Renal cortical epithelial cell (primary cell): Measurements from ENCODE around the gene PBXIP1. TPM values are rescaled to one million over a fixed set of nuclear protein-coding genes. Genes with fewer than 3 reads are reported as not detected.
A peak's percentile ranks its signal among the peaks of the same experiment; 100 is the strongest.

Source experiments
- DNase-seq: peaks from one replicate; pipeline ENCODE4 v3.0.0-alpha.2; 2011; ENCODE audit warnings: low read depth
- total RNA-seq: library from RNA; depleted of rRNA; stranded (reverse); fragments of >200 nt; gene quantifications from 2 replicates; pipeline ENCODE4 v1.2.3, GENCODE V29; 2014

PBXIP1 gene
- total RNA-seq, 1 donor from 2014 or later, result 141 TPM

DNA sequence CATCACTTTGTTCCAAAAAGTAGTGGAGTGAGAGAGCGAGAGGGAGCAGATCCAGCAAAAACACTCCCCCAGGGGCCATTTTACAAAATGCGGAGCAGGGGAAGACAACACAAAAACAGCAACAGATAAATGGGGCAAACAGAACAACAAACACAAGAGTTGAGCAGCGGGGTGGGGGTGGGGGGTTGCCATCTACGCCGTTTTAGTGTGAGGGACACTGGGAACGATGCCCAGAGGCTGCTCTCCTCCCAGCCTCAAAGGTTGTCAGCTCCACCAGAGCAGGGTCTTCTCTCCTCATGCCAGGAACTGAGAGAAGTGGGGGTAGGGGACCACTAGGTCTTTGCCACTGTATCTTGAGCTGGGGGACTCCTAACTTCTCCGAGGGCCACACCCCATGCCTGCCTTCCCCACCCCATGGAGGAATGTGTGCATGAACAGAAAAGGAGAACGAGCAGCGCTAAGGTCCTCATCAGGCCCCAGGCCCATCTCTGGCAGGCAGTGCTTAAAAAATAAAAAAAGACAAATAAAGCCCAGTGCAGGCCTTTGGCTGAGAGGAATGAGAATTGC is 1.3 kb upstream of the PBXIP1 start:
- no peak for DNase-seq

DNA sequence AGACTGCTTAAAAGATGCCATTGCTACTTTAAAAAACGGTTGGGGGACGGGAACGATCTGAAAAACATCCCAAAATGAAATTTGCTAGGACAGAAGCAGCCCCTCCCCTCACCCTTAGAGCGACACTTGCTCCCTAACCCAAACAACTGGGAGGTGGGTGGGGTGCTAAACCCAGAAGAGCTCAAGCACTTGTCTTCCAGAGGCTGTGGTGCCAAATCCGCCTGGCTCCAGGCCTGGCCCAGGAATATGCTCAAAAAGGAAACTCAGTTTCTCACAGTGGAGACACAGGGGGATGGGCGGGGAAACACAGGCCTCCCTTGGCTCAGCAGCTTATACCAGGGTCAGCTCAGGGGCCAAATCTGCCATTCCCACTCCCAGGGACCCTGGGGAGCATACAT is 644 bp upstream of the PBXIP1 start:
- no peak for DNase-seq

DNA sequence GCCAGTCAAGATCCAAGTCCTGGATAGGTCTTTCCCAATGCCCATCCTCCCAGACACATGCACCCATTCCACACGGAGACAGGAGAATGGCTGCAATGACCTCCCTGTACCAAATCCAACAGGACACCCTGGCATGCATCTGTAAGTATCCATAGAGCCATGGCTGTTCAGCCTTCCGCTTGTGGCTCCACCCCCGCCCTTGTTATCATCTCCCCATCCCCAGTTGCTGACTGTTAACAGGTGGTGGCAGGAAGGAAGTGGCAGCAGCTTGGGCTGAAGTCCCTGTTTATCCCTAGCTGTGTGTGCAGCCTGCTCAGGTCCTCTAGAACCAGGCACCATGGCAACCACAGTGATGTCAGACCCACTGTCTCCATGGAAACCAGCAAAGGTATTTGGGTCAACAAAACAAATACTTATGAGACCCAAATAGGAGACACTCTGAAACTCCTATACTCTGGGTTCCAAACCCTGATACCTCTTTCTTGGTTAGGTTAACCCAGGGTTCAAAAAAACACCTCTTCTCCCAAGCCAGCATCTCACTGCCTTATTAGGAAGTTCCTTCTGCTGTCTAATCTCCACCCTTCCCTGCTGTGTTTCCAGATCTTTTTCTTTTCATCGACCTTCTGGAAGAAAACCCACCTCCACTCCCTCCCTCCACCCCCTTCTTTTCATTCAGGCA is 721 bp downstream of the PBXIP1 start:
- DNase-seq, result peak; percentile 81

DNA sequence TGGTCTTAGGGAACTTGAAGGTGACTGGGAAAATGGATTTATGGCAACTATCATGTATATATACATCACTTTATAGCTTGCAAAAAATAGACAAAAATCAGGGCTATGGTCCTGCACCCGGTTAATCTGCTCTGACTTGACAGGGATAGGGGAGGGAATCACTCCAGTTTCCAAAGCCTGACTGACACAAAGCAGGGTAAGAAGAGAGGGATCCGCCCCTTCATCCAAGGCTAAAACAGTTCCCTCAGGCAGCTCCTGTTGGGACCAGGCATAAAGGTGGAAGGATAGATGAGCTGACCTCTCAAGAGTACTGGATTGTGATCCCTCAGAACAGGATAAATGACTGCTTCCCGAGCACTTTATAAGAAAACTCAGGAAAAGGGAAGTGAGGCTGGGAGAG is 1.4 kb downstream of the PBXIP1 start:
- no peak for DNase-seq

DNA sequence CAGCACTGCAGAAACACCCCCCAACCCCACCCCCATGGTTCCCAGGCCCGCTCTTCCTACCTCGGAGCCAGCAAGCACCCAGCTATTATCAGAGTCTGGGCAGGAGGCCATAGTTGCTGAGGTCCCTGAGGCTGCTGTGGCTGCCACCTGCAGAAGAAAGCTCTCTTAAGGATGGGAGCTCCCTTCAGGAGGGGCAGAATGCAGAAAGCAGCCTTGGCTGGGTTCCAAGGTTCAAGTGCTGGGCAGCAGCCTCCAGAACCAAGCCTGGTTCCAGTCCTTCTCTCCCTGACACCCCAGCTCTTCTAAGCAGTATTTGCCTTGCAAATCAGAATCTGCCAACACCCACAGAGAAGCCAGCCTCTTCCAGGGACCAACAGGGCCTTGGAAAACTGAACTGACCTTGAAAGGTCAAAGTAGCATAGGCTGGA is 2.3 kb downstream of the PBXIP1 start:
- no peak for DNase-seq

DNA sequence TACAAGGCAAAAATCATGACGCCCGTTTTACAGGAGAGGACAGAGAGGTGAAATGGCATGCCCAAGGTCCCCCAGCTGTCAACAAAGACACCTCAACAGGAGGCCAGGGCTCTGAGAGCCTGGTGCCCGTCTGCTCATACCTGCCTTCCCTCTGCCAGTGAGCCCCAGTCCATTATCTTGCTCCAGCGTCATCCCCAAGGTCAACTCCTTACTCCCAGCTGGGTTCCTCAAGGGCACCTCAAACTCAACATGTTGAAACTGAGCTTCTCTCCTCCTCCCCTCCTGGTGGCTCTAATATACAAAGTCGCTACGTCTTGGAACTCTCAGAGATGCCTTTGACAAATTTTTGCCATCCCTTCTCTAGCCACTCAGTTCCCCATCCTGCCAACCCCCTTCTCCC is 3.2 kb downstream of the PBXIP1 start:
- no peak for DNase-seq

DNA sequence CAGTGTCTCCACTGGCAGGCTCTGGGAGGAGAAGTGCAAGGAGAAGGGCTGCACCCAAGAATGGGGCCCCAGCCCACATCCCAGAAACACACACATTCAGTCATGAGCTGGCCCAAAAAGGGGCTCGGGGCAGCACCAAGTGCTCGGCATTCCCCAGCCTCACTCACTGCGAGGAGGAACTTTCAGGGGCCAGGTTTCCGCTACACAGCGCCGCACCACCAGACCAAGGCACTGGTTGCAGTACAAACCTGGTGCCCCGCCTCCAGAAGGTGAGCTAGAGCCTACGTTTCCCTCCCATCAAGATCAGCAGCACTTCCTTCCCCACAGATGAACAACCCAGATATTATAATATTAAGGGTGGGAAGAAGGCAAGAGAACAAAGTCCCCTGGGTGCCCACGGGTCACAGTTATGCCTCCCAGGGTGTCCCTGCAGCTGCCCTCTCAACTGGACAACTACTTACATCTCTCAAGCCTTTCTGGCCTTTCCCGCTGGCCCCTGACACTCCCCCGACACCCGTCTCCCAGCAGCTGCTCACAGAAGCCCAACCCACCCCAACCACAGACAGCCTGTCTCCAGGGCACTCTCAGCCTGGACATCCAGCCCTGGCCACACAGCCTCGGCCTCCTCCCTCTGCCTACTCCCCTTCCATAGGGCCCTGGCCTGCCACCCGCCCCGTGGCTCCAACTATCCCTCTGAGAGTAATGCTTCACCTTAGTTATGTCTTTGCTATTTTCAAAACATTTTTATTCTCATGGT is 3.8 kb downstream of the PBXIP1 start:
- no peak for DNase-seq

DNA sequence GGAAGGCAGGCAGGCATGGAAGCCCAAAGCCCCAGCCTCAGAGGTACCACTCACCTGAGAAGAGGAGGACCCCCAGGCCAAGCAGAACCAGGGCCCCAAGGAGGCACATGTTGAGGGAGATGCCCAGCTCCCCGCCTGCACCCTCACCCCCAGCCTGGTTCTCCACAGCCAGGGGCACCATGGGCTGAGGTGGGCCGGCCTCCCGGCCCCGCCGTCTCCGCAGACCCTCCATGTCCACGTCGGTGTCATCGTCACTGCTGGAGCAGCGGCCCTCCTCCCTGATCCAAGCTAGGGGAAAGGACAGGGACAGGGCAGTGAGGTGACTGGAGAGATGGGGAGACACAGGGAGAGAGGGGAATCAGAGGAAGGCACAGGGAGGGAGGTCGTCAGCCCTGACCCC is 7.8 kb downstream of the PBXIP1 start:
- DNase-seq, result no peak

DNA sequence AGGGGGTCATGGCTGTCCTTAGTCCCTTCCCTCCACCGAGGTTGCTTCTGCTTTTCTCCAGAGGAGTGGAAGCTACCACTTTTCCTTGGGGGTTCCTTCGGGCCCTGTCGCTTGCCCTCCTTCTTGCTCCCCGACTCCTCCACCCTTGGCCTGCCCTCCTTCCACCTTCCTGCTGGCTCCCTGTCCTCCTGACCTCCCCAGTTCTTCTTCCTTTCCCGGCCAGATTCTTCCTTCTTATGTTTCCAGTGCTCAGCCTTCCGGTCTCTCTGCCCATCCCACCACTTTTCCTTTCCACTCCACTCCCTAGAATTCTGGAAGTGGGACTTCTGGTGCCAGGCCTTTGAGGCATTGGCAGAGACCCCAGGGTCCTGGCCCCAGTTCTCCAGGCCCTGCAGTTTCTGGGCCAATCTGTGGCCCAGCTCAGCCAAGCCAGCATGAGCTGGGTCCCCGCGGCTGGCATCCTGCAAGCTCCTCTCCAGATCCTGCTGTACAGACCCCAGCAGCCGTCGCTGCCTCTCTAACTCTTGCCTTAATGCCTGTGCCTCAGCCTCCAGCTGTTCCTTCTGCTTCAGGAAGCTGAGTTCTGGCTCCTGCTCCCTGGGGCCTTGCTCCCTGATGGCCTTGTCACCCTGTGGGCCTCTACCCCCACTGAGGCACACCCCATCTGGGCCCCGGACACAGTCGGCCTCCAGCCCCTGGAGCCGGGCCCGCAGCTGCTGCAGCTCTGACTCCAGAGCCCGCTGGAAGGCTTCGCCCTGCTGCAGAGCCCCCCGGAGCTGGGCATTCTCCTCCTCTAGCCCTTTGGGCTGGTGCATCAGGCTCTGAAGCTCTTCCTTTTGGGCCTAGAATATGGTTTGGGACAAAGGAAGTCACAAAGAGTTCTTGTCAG is 9.7 kb downstream of the PBXIP1 start:
- no peak for DNase-seq

DNA sequence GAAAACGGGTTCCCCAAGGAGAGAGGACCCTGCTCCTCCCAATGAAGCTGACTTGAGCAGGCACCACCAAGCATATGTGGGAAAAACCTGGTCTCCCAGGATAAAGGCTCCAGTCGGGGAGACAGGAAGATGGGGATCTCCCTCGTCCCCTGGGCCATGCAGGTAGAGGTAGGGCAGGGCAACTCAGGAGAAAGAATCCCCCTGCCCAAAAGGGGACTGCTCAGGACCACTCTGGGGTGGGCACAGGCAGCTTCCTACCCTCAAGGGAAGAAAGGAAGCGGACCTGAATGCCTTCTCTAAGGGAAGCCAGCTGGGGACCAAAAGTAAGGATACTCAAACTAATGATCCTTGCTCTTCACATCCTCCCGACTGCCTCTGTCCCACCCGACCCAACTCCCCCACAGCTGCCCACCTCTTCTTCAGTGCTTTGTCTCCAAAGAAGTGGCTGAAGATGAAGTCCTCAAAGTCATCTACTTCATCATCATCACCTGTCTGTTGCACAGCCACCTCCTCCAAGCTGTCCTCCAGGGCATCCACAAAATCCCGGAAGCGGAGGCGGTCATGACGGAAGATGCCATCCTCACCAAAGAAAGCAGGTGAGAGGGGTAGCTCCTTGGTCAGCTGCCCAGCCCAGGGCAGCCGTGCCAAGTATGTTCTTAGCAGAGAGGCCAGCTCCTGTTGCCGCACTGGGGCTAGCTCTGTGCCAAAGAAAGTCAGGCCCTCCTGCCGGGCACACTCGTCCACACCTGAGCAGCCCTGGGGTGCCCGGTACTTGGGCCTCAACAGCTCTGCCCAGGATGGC is 10.5 kb downstream of the PBXIP1 start:
- DNase-seq, result no peak

DNA sequence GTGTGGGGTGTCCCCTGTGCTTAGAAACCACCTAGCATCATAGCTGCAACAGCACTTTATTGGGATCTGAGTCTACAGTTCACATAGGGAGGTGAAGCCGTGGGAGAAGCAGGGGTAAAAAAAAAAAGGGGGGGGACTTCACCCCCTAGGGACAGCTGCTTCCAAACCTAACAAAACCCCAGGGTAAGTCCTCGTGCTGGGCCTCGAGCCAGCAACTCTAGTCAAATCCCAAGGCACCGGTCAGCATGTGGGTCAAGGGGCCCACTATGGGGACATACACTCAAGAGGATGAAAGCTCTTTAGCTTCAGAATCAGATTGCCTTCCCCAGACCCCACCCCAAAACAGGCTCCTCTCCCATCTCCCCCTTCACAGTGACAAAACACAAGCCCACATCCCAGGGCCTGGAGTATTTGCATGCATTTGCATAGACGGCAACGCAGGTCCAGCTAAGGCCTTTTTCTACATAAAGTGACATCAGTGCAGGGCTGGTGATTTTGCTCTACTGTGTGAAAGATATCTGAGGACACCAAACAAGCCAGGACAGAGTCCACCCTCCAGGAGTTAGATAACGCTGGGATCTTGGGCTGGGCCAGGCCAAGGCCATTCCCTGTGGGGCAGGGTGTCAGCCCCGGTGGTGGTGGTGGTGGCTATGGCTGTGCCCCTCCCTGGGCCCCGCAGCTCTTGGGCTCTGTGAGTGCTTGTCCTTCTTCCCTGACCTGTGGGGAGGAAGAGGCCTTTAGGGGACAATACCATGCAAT is 11.3 kb downstream of the PBXIP1 start:
- no peak for DNase-seq

DNA sequence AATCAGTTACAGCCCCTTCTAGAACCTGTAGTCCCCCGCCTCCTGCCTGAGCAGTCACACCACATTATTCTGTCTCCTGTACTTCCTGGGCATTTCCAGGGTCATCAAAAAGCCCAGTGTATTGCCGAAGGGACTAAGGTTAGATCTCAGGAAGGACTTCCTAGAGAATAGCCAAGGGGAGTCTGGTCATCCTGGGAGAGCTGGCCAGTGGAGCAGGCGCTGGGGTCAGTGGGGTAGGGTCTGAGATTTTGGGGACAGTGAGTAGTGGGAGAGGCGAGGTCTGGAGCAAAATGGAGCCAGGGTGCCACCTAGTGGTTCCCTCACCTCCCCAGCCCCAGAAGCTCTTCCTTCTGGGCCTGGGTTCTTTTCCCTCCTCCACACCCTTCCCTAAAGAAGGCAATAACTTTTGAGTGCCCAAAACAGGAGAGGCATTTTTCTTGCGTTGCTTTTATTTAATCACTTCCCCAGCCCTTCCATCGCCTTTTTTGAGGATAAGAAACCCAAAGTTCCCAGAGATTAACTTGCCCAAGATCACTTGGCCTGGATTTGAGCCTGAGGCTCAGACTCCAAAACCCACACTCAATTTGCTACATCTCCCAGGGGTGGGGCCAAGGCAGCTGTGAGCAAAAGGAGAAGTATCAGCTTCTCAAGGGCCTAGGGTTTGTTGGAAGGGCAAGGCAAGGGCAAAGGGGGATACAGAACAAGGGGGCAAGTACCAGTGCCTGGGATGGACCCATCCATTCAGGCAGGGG is 12.1 kb downstream of the PBXIP1 start:
- no peak for DNase-seq

DNA sequence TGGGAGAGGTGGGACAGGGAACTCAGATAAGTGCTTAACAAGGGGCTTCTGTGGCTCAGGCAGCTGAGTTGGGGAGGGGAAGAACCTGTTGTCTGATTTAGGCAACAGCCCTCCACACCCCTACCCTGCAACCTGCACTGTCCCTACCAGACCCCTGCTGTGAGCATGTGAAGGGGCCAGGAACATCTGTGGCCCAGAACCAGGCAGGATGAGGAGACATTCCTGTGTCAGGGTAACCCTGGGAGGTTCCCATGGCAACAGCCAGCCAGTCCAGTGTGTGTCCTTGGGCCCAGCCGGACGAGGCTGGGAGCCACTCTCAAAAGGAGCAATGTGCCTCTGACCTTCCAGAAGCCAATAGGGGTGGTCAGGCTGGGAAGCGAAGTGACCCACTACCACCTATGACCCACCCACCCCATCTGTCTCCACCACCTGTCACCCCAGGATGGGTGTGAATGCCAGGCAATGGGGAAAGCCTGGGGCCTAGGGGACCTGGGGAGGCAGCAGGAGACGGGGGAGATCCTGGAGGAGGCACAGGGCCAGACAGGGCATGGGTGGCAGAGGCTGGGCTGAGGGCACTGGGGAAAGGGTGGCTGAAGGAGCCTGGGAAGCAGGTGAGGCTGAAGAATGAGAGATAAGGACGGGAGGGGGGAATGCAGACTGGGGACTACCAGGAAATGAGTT is 14.4 kb downstream of the PBXIP1 start:
- DNase-seq, result no peak

DNA sequence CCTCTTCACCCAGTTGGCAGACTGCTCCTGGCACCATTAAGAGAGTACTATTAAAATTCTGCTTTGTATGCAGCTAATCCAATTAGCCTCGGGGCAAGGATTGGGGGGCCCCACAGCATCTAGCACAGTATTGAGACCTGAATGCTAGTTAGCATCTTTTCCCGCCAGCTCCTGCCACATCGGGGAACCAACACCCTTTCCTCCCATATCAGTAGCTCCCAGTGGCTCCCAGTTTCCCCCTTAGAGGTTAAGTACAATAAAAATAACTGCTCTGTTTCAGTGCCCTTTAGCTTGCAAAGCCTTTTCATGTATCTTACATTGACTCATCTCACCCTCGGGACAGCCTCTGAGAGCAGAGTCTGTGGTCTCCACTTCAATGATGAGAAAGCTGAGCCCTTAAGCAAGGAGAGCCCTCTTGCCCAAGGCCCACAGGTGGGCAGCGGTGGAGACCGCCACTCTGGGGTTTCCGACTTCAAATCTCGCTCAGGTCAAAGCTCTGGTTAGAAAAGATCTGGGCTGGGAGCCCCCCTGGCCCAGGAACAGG is 15.2 kb downstream of the PBXIP1 start:
- DNase-seq, result no peak

DNA sequence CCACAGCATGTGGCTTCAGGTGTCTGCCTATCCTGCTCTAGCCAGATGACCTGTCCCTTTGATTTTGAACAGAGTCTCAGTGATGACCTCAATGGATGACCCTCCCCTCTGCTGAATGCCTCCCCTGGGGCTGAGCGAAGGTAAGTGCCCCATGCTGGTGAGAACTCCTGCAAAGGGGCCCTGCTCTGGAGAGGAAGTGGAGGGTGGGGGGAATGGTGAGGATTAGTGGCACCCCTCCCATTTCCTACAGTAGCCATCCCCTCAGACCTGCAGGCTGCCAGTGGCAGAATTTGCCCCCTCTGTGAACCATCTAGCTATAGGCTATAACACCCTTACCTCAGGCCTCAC is 15.7 kb downstream of the PBXIP1 start:
- DNase-seq, result no peak

DNA sequence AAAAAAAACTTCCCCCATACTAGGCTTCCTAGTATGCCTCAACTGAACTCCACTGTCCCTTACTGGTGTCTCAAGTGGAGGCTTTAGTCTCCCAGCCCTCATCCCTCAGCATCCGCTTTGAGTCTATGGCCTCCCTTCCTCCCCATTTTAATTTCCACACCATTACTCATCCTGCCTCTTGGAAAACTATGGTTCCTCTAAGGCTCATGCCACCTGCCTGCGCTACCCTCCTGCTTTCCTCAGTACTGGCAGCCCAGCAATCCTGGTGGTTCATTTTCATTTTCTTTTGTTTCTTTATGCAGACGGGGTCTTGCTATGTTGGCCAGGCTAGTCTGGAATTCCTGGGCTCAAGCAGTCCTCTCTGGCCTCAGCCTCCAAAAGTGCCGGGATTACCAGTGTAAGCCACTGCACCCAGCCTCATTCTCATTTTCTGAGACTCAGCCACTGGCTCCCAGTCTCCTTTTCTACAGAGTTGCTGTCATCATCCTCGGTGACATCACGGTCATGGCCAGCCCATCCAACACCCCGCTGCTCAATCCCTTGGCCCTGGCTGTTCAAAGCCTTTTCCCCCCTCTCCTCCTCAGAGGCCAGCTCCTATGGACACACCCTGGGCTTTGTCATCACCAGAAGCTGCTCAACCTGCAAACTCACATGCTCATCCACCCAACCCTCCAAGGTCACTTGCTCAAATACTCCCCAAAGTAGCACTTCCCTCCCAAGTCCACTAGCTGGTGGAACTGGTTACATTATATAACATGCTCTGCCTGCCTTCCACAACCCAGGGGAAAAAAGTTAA is 17.1 kb downstream of the PBXIP1 start:
- no peak for DNase-seq

DNA sequence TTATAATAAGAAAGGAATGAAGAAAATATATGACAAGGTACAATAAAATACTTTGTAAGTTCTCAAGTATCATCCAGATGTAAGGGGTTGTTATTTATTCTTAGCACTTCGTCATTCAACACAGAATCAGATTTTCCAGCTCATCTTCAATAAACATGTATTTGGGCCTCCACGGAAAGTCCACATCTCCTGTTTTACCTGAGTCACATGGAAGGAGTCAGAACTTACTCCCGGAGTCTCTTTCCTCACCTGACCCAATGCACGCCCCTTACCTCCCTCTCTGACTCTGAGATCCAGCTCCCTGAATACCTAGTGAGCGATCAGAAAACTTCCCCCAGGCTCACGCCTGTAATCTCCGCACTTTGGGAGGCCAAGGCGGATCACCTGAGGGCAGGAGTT is 17.9 kb downstream of the PBXIP1 start:
- no peak for DNase-seq
